Endothelial cell (in vitro differentiated cells): Measurements from ENCODE around the gene KCNQ1. TPM values are rescaled to one million over a fixed set of nuclear protein-coding genes. Genes with fewer than 3 reads are reported as not detected.

Source experiments
- DNase-seq: peaks from one replicate; pipeline ENCODE4 v3.0.0; 2021; ENCODE audit warnings: low spot score
- H3K27ac Mint-ChIP-seq: one replicate; pipeline ENCODE4 v1.8.0; 2021; ENCODE audit warnings: mixed read lengths, inconsistent platforms; ENCODE audit not compliant: unreplicated experiment
- H3K27me3 Mint-ChIP-seq: one replicate; pipeline ENCODE4 v1.8.0; 2021; ENCODE audit warnings: mild to moderate bottlenecking, moderate library complexity, mixed read lengths, inconsistent platforms; ENCODE audit not compliant: unreplicated experiment
- H3K36me3 Mint-ChIP-seq: one replicate; pipeline ENCODE4 v1.8.0; 2021; ENCODE audit warnings: mild to moderate bottlenecking, low read depth, mixed read lengths, inconsistent platforms; ENCODE audit not compliant: unreplicated experiment
- H3K4me1 Mint-ChIP-seq: one replicate; pipeline ENCODE4 v1.8.0; 2021; ENCODE audit warnings: mild to moderate bottlenecking, mixed read lengths, inconsistent platforms; ENCODE audit not compliant: unreplicated experiment
- H3K4me3 Mint-ChIP-seq: one replicate; pipeline ENCODE4 v1.8.0; 2021; ENCODE audit warnings: mild to moderate bottlenecking, mixed read lengths, inconsistent platforms; ENCODE audit not compliant: unreplicated experiment
- H3K9me3 Mint-ChIP-seq: one replicate; pipeline ENCODE4 v1.8.0; 2021; ENCODE audit warnings: mixed read lengths, inconsistent platforms; ENCODE audit not compliant: unreplicated experiment
- CTCF ChIP-seq: fragments of 200-600 bp; sonication (generic); IDR thresholded peaks from one replicate; pipeline ENCODE4 v1.5.0; 2021; ENCODE audit warnings: antibody characterized with exemption; ENCODE audit not compliant: unreplicated experiment
- total RNA-seq: library from RNA; stranded (reverse); fragmentation: NEBNext Ultra II Directional; extraction: Animal tissue kit (Norgen Biotek cat#: 25700); gene quantifications from one replicate; pipeline ENCODE4 v1.2.1, GENCODE V29; 2021; ENCODE audit not compliant: unreplicated experiment

The KCNQ1 gene
- total RNA-seq, 1 donor from 2014 or later: 35.3 TPM

GRCh38 chr11:2738551-2739431 is 294.0 kb downstream of the KCNQ1 start:
- no peak overlapping the region for H3K4me3 Mint-ChIP-seq
- peaks cover 4% of the 10 kb centered on the region for H3K4me1 Mint-ChIP-seq
- TF ChIP-seq CTCF: no peak
- no peaks in the 10 kb centered on the region for H3K9me3 Mint-ChIP-seq
- H3K27me3 Mint-ChIP-seq: peaks cover 7% of the 10 kb centered on the region
- H3K36me3 Mint-ChIP-seq: no peaks in the 10 kb centered on the region
- H3K27ac Mint-ChIP-seq: no peak overlapping the region
- DNase-seq: no peak

- no peaks in the 10 kb centered on the region for H3K36me3 Mint-ChIP-seq
- H3K27me3 Mint-ChIP-seq: peaks cover 5% of the 10 kb centered on the region
- H3K4me1 Mint-ChIP-seq: peaks cover 4% of the 10 kb centered on the region
- H3K27ac Mint-ChIP-seq: no peak overlapping the region
- H3K9me3 Mint-ChIP-seq: no peaks in the 10 kb centered on the region
- H3K4me3 Mint-ChIP-seq: no peak overlapping the region
- no peak for TF ChIP-seq CTCF
- no peak for DNase-seq
These were observed 294.9 kb downstream of the KCNQ1 start for GRCh38 chr11:2739531-2740274.

- Mint-ChIP-seq H3K27me3 (peaks cover 6% of the 10 kb centered on the region), H3K4me3 (no peak overlapping the region), H3K36me3 (no peaks in the 10 kb centered on the region), H3K27ac (no peak overlapping the region), H3K4me1 (peaks cover 4% of the 10 kb centered on the region), H3K9me3 (no peaks in the 10 kb centered on the region)
- no peak for DNase-seq
- TF ChIP-seq CTCF: no peak
These were observed 295.6 kb downstream of the KCNQ1 start for GRCh38 chr11:2740275-2740940.

GRCh38 chr11:2741006-2741376 is 296.2 kb downstream of the KCNQ1 start:
- peaks cover 4% of the 10 kb centered on the region for H3K4me1 Mint-ChIP-seq
- H3K27ac Mint-ChIP-seq: no peak overlapping the region
- no peaks in the 10 kb centered on the region for H3K36me3 Mint-ChIP-seq
- H3K27me3 Mint-ChIP-seq: peaks cover 6% of the 10 kb centered on the region
- no peak for TF ChIP-seq CTCF
- H3K4me3 Mint-ChIP-seq: no peak overlapping the region
- no peak for DNase-seq
- no peaks in the 10 kb centered on the region for H3K9me3 Mint-ChIP-seq
